ENCODE results near the gene NENF. TPM values are rescaled to one million over a fixed set of nuclear protein-coding genes. Genes with fewer than 3 reads are reported as not detected.

Gene NENF
- total RNA-seq, 4 donors from 2014 or later = 52.3 to 99.5 (median 89.8) TPM

DNA sequence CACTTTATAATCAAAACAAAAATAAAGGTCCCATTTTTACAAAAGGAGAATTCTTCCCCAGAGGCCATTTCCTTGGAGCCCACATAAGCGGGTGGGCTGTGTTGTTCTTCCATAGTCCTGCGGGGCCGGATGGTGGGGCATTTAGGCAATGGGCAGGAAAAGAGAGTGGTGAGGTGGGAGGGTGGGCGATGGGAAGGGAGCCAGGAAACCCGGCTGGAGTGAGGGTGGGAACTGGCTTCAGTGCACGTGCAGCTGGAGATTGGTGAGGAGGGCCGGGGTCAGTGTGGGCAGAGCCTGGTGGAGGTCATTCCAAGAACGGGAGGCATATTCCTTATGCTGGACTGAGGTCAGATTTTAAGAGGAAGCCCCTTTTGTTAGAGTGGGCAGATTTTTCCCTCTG lies 13.6 kb downstream of the NENF start:
- TF ChIP-seq, protein P1, sequence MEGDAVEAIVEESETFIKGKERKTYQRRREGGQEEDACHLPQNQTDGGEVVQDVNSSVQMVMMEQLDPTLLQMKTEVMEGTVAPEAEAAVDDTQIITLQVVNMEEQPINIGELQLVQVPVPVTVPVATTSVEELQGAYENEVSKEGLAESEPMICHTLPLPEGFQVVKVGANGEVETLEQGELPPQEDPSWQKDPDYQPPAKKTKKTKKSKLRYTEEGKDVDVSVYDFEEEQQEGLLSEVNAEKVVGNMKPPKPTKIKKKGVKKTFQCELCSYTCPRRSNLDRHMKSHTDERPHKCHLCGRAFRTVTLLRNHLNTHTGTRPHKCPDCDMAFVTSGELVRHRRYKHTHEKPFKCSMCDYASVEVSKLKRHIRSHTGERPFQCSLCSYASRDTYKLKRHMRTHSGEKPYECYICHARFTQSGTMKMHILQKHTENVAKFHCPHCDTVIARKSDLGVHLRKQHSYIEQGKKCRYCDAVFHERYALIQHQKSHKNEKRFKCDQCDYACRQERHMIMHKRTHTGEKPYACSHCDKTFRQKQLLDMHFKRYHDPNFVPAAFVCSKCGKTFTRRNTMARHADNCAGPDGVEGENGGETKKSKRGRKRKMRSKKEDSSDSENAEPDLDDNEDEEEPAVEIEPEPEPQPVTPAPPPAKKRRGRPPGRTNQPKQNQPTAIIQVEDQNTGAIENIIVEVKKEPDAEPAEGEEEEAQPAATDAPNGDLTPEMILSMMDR (IDR thresholded peaks at IDR 0.05; ENCODE audit: low read depth) = no peak

- TF ChIP-seq, protein P1 (IDR thresholded peaks at IDR 0.05; ENCODE audit: low read depth) = no peak
Observed at GRCh38 chr1:212447478-212447877, 14.8 kb downstream of the NENF start.

GRCh38 chr1:212450331-212450881 lies 17.7 kb downstream of the NENF start:
- TF ChIP-seq, protein P1 (IDR thresholded peaks at IDR 0.05; ENCODE audit: low read depth) = no peak

DNA sequence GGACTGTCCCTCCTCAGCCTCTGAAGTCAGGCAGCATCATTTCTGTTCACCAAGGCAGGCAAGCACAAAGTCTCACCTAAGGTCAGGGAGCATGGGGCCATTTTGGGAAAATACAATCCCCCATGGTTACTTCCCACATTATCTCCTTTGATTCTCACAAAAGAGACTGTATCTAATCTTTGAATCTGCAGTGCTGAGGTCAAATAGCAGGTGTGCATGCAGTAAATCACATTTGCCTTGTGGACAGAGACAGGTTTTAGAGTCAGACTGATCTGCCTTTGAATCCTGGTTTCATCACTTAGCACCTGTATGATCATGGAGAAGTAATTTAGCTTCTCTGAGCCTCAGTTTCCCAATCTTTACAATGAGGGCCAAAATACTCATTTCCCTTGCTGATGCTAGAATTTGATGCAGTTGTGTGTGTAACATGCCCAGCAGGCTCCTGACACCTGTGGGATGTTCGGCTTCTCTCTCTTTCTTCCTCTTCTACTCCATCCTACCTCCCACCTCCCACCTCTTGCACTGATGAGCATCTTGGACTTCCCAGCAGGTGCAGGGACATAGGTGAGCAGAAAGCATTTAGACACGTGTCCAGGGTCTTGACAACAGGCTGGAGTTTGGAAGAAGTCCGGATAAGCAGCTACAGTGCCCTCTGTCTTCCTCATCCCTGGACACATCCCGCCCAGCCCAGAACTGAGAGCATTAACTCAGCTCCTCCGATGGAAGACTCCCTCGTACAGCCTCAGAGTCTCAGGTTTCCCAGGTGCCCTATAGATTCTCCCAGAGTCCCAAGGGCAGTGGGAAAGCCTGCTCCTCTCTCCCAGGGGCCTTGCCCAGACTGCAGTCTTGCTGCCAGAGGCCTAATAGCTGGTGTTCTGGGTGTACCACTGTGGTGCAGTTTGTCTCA lies 18.9 kb downstream of the NENF start:
- TF ChIP-seq, protein P1 (IDR thresholded peaks at IDR 0.05; ENCODE audit: low read depth) = no peak

DNA sequence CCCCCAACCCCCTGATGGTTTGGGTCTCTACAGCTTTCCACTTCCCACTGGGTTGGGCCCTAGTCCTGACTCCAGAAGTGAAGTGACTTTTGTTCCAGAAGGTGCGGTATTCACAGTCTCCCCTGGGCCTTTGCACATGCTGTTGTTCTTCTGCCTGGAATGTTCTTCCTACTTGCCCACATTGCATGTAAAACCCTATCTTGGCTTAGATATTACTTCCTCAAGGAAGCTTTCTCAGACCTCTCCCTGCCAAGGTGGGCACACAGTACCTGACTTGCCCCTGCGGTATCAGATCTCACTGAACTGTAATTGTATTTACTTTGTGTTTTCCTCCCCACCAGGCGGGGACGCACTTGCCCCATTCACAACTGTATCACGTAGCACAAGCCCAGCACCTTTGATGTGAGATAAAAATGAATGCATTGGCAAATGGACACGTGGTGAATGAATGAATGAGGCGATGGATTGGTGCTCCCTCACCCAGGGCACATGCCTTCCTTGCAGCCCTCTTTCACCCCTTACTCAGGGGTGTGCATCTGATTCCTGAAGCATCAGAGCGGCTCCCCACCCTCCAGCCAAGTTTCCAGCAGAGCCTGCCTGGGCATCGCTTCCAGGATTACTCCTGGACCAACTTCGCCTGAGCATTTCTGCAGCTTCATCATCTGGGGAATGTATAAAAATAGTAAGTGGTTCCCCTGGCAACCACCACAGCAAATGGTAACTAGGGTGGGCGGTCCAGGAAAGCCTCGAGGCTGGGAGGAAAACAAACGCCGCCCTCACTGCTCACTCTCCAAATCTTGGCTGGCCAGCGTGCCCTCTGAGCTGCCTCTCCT lies 19.8 kb downstream of the NENF start:
- TF ChIP-seq, protein P1 (IDR thresholded peaks at IDR 0.05; ENCODE audit: low read depth) = no peak

GRCh38 chr1:212453156-212453857 lies 20.6 kb downstream of the NENF start:
- TF ChIP-seq, protein P1 (IDR thresholded peaks at IDR 0.05; ENCODE audit: low read depth) = no peak
